Measurements from ENCODE around the gene NRG2.

DNA sequence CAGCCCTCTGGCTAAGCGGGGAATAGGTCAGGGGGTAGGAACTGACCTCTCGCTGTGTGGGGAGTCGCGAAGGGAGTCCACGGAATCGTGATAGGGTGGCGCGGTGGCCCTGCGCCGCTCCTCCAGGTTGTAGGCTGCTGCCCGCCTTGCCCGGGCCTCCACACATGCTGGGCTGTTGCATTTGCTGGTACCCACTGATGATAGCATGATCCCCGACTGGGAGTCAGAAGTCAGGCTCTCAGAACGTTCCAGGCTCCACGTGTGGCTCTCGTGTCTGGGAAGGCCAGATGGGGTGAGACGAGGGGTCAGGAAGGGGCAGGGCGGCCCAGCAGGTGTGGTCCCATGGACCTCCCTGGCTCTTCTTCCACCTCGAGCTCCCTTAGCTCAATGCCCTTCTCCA, 191.5 kb downstream of the NRG2 start:
- TF ChIP-seq POLR2AphosphoS5 (IDR thresholded peaks at IDR 0.05; ENCODE audit: low read depth, low read length): no peak
- TF ChIP-seq POLR2A (IDR thresholded peaks at IDR 0.05; ENCODE audit: low read depth, low read length): no peak
